Liver (tissue), 9 donors: ENCODE data around the gene HES5. TPM values are rescaled to one million over a fixed set of nuclear protein-coding genes. Genes with fewer than 3 reads are reported as not detected.
"Not testable (repeated sequence)": the region's sequence is repeated elsewhere in the genome, so short reads cannot be mapped to it uniquely, and the experiment has no call there.

Experiments used
- DNase-seq: peaks from one replicate; pipeline ENCODE4 v3.0.0-alpha.2; 2017; ENCODE audit warnings: low spot score
- H3K27ac ChIP-seq, 2 donors: one replicate each; pipeline ENCODE4 v1.7.0; 2013; ENCODE audit warnings: inconsistent platforms in 2 of 2, low read length in 2 of 2, control low read depth in 1 of 2, low read depth in 1 of 2, mild to moderate bottlenecking in 1 of 2
- H3K27me3 ChIP-seq, 4 donors: one replicate each; pipeline versions ENCODE4 v1.6.1 to v1.7.0; 2013; ENCODE audit warnings: low read length in 3 of 4, inconsistent platforms in 1 of 4, mild to moderate bottlenecking in 1 of 4, moderate library complexity in 1 of 4; ENCODE audit not compliant: control insufficient read depth in 4 of 4, insufficient read depth in 4 of 4
- H3K36me3 ChIP-seq, 4 donors: one replicate each; pipeline versions ENCODE4 v1.6.1 to v1.7.0; 2013; ENCODE audit warnings: low read length in 3 of 4, mild to moderate bottlenecking in 3 of 4, low read depth in 1 of 4, moderate library complexity in 1 of 4; ENCODE audit not compliant: control insufficient read depth in 4 of 4, insufficient read depth in 3 of 4
- H3K4me1 ChIP-seq, 4 donors: one replicate each; pipeline versions ENCODE4 v1.6.1 to v1.7.0; 2013; ENCODE audit warnings: low read length in 3 of 4, mild to moderate bottlenecking in 3 of 4, moderate library complexity in 1 of 4; ENCODE audit not compliant: control insufficient read depth in 4 of 4, insufficient read depth in 4 of 4
- H3K4me3 ChIP-seq, 3 donors: one replicate each; pipeline versions ENCODE4 v1.6.1 to v1.7.0; 2013; ENCODE audit warnings: low read length in 3 of 3, control low read depth in 1 of 3, low read depth in 1 of 3, mild to moderate bottlenecking in 1 of 3
- H3K9ac ChIP-seq, 2 donors: one replicate each; pipeline ENCODE4 v1.7.0; 2013; ENCODE audit warnings: low read length in 2 of 2, mild to moderate bottlenecking in 2 of 2, moderate library complexity in 2 of 2, control low read depth in 1 of 2, low read depth in 1 of 2
- H3K9me3 ChIP-seq, 4 donors: one replicate each; pipeline versions ENCODE4 v1.6.1 to v1.7.0; 2013; ENCODE audit warnings: low read length in 3 of 4; ENCODE audit not compliant: control insufficient read depth in 4 of 4
- ATF3 ChIP-seq: IDR thresholded peaks from 2 replicates; pipeline ENCODE4 v1.6.1; 2016; ENCODE audit warnings: antibody characterized with exemption
- FOXA2 ChIP-seq: IDR thresholded peaks from 2 replicates; pipeline ENCODE4 v1.6.1; 2016; ENCODE audit warnings: antibody characterized with exemption
- GABPA ChIP-seq, 2 donors: IDR thresholded peaks in 1 of 2; conservative IDR thresholded peaks in 1 of 2; 2 replicates each; pipeline ENCODE4 v1.6.1; 2016; ENCODE audit warnings: antibody characterized with exemption in 2 of 2, mild to moderate bottlenecking in 1 of 2, moderate library complexity in 1 of 2
- HNF4A ChIP-seq, 2 donors: conservative IDR thresholded peaks; 2 replicates each; pipeline ENCODE4 v1.6.1; 2016; ENCODE audit warnings: antibody characterized with exemption in 2 of 2, mild to moderate bottlenecking in 2 of 2
- HNF4G ChIP-seq: IDR thresholded peaks from 2 replicates; pipeline ENCODE4 v1.6.1; 2016; ENCODE audit warnings: antibody characterized with exemption
- JUND ChIP-seq, 2 donors: IDR thresholded peaks; 2 replicates each; pipeline ENCODE4 v1.6.1; 2016; ENCODE audit warnings: antibody characterized with exemption in 2 of 2
- NR2F2 ChIP-seq: IDR thresholded peaks from 2 replicates; pipeline ENCODE4 v1.6.1; 2016; ENCODE audit warnings: antibody characterized with exemption
- RAD21 ChIP-seq, 2 donors: IDR thresholded peaks; 2 replicates each; pipeline ENCODE4 v1.6.1; 2016; ENCODE audit warnings: antibody characterized with exemption in 2 of 2, mild to moderate bottlenecking in 2 of 2
- RXRA ChIP-seq, 2 donors: IDR thresholded peaks; 2 replicates each; pipeline ENCODE4 v1.6.1; 2017 to 2018; ENCODE audit warnings: antibody characterized with exemption in 2 of 2, mild to moderate bottlenecking in 1 of 2
- SP1 ChIP-seq: IDR thresholded peaks from 2 replicates; pipeline ENCODE4 v1.6.1; 2018; ENCODE audit warnings: antibody characterized with exemption, mild to moderate bottlenecking
- TAF1 ChIP-seq: conservative IDR thresholded peaks from 2 replicates; pipeline ENCODE4 v1.6.1; 2016; ENCODE audit warnings: antibody characterized with exemption, mild to moderate bottlenecking
- YY1 ChIP-seq: IDR thresholded peaks from 2 replicates; pipeline ENCODE4 v1.6.1; 2016; ENCODE audit warnings: antibody characterized with exemption, mild to moderate bottlenecking
- WGBS: extraction: QIAGEN DNeasy Blood & Tissue Kit; methylation state at CpG from one replicate; pipeline ENCODE4 v1.1.7; 2013; 5-methylcytosine and 5-hydroxymethylcytosine counted together
- polyA plus RNA-seq, 2 donors: library from polyadenylated mRNA; stranded (reverse) in 1 of 2; unstranded in 1 of 2; fragments of 200-250 nt in 1 of 2; fragments of >200 nt in 1 of 2; fragmentation: Nextera tagmentation in 1 of 2; extraction: Ambion mirVana in 1 of 2; gene quantifications; one replicate each; pipeline versions ENCODE4 v1.2.1 to v1.2.3, GENCODE V29; 2013 to 2015
- total RNA-seq, 2 donors: library from RNA; depleted of rRNA; stranded (reverse); fragments of >200 nt; gene quantifications; one replicate each; pipeline ENCODE4 v1.2.3, GENCODE V29; 2014
- TF ChIP-seq, protein P1 (sequence below): fragments of 150-350 bp; IDR thresholded peaks from 2 replicates; pipeline ENCODE4 v1.5.1; 2017; ENCODE audit warnings: improper control_type of control experiment, low read depth, low read length; ENCODE audit not compliant: missing input control
- TF ChIP-seq, protein P2 (sequence below): IDR thresholded peaks from 2 replicates; pipeline ENCODE4 v1.6.1; 2016; ENCODE audit warnings: antibody characterized with exemption, mild to moderate bottlenecking
- donor health status: healthy.
- donor health status: healthy.
- donor health status: healthy.
- donor health status: healthy.
- donor health status: healthy.

The HES5 gene
- total and polyA plus RNA-seq, 4 donors = 0.08 to 0.93 TPM; not detected in 2

DNA sequence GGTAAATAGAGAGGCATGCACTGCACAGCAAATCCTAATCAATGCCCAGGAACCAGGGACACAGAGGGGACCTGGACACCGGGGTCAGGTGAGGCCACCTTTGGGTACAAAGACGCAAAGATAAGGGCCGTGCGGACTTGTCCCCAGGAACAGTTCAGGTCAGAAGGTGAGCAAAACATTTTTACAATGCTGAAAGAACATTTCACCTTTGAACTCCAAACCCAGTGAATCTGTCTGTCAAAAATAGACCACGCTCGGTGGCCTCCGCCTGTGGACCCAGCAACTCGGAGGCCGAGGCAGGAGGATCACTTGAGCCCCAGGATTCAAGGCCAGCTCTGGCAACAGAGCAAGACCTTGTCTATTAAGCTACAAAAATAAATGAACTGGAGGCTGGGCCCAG, 41.3 kb upstream of the HES5 start:
- no peak for DNase-seq
- 64% methylated on average over 9 of the region's 9 CpGs for WGBS
- no peak for TF ChIP-seq HNF4G
- peak in 1 of 2 donors; percentile 47 for TF ChIP-seq HNF4A (conservative IDR thresholded peaks at IDR 0.05)
- TF ChIP-seq RXRA (IDR thresholded peaks at IDR 0.05) = peak in 1 of 2 donors; percentile 49

DNA sequence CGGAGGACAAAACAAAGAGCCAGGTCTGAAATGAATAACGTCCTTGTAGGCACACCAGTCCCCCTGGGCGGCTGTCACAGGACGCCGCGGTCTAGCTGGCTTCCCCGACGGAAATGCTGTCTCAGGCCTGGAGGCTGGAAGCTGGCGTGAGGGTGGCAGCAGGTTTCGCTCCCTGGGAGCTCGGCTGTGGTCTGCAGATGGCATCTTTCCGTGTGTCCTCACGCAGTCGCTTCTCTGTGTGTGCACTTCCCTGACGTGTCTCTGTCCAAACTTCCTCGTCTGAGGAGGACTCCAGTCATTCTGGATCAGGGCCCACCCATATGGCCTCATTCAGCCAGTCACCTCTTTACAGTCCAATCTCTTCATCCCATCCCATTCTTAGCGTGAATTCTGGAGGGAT, 40.3 kb upstream of the HES5 start:
- WGBS = 92% methylated on average over 17 of the region's 17 CpGs
- Histone ChIP-seq H3K27ac (no peak overlapping the region), H3K4me1 (peaks cover 0 to 6% (median 0%) of the 10 kb centered on the region in 4 donors), H3K9me3 (peaks cover 0 to 5% (median 1%) of the 10 kb centered on the region in 4 donors), H3K36me3 (no peaks in the 10 kb centered on the region), H3K4me3 (no peak overlapping the region), H3K9ac (no peak overlapping the region), H3K27me3 (no peaks in the 10 kb centered on the region)
- no peak for DNase-seq
- TF ChIP-seq RAD21 (IDR thresholded peaks at IDR 0.05) (no peak), TAF1 (no peak)

More for the DNA sequence above, 41.3 kb upstream of the HES5 start:
- Histone ChIP-seq H3K27me3 (no peaks in the 10 kb centered on the region), H3K9me3 (peaks cover 0 to 5% (median 1%) of the 10 kb centered on the region in 4 donors), H3K9ac (no peak overlapping the region), H3K36me3 (no peaks in the 10 kb centered on the region), H3K27ac (no peak overlapping the region), H3K4me3 (no peak overlapping the region), H3K4me1 (peaks cover 3 to 16% (median 6%) of the 10 kb centered on the region in 4 donors)

- H3K4me3 ChIP-seq, H3K36me3 ChIP-seq, H3K9ac ChIP-seq, DNase-seq, H3K9me3 ChIP-seq, H3K4me1 ChIP-seq, H3K27me3 ChIP-seq, H3K27ac ChIP-seq: not testable (repeated sequence)
- WGBS = 94% methylated on average over 13 of the region's 13 CpGs
Observed at GRCh38 chr1:2569703-2570102, 39.6 kb upstream of the HES5 start.

- DNase-seq = no peak
- 92% methylated on average over 16 of the region's 17 CpGs for WGBS
- Histone ChIP-seq H3K27me3 (no peaks in the 10 kb centered on the region), H3K4me1 (peaks cover 0 to 5% (median 0%) of the 10 kb centered on the region in 4 donors), H3K36me3 (no peaks in the 10 kb centered on the region), H3K4me3 (no peak overlapping the region), H3K9ac (no peak overlapping the region), H3K9me3 (peaks cover 0 to 5% (median 1%) of the 10 kb centered on the region in 4 donors), H3K27ac (no peak overlapping the region)
- TF ChIP-seq HNF4G (no peak), RAD21 (IDR thresholded peaks at IDR 0.05) (no peak), FOXA2 (no peak), SP1 (no peak), JUND (IDR thresholded peaks at IDR 0.05) (no peak), NR2F2 (no peak), RXRA (IDR thresholded peaks at IDR 0.05) (no peak), TAF1 (no peak), ATF3 (no peak), GABPA (IDR thresholded peaks at IDR 0.05 in 1 of 2, conservative IDR thresholded peaks at IDR 0.05 in 1 of 2) (no peak), YY1 (no peak)
- TF ChIP-seq, protein P1, sequence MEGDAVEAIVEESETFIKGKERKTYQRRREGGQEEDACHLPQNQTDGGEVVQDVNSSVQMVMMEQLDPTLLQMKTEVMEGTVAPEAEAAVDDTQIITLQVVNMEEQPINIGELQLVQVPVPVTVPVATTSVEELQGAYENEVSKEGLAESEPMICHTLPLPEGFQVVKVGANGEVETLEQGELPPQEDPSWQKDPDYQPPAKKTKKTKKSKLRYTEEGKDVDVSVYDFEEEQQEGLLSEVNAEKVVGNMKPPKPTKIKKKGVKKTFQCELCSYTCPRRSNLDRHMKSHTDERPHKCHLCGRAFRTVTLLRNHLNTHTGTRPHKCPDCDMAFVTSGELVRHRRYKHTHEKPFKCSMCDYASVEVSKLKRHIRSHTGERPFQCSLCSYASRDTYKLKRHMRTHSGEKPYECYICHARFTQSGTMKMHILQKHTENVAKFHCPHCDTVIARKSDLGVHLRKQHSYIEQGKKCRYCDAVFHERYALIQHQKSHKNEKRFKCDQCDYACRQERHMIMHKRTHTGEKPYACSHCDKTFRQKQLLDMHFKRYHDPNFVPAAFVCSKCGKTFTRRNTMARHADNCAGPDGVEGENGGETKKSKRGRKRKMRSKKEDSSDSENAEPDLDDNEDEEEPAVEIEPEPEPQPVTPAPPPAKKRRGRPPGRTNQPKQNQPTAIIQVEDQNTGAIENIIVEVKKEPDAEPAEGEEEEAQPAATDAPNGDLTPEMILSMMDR = no peak
- TF ChIP-seq, protein P2, sequence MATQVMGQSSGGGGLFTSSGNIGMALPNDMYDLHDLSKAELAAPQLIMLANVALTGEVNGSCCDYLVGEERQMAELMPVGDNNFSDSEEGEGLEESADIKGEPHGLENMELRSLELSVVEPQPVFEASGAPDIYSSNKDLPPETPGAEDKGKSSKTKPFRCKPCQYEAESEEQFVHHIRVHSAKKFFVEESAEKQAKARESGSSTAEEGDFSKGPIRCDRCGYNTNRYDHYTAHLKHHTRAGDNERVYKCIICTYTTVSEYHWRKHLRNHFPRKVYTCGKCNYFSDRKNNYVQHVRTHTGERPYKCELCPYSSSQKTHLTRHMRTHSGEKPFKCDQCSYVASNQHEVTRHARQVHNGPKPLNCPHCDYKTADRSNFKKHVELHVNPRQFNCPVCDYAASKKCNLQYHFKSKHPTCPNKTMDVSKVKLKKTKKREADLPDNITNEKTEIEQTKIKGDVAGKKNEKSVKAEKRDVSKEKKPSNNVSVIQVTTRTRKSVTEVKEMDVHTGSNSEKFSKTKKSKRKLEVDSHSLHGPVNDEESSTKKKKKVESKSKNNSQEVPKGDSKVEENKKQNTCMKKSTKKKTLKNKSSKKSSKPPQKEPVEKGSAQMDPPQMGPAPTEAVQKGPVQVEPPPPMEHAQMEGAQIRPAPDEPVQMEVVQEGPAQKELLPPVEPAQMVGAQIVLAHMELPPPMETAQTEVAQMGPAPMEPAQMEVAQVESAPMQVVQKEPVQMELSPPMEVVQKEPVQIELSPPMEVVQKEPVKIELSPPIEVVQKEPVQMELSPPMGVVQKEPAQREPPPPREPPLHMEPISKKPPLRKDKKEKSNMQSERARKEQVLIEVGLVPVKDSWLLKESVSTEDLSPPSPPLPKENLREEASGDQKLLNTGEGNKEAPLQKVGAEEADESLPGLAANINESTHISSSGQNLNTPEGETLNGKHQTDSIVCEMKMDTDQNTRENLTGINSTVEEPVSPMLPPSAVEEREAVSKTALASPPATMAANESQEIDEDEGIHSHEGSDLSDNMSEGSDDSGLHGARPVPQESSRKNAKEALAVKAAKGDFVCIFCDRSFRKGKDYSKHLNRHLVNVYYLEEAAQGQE = no peak
Observed at GRCh38 chr1:2569060-2569459, 39.0 kb upstream of the HES5 start.

DNA sequence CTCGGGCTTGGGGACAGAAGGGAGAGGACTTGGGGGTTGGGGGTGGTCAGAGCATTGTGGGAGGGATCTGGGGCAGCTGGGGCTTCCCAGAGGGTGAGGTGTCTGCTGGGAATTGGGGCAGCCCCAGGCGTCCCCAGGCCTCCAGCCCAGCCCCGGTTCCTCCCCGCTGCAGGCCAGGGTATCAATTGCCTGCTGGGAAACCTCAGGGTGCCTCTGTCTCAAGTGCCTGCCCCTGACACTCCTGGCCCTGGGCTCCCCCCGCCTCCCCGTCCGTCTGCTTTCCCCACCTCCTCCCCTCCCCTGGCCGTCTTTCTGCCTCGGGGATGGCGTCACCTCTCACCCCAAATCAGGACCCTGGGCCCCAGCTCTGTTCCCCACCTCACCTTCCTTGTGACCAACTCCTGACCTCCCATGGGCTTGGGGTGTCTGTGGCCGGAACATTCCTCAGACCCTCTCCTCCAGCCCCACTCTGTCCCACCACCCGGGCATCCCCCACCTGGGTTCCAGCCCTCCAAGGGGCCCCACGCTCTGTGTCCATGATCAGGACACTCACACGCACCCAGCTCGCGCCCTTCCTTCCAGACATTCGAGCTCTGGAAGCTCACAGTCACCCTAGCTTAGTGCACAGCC, 38.2 kb upstream of the HES5 start:
- not testable (repeated sequence) for DNase-seq, H3K27me3 ChIP-seq, H3K36me3 ChIP-seq, H3K4me3 ChIP-seq, H3K9me3 ChIP-seq, H3K4me1 ChIP-seq, H3K27ac ChIP-seq, H3K9ac ChIP-seq
- 81% methylated on average over 12 of the region's 17 CpGs for WGBS
